GM18505 (cell line): ENCODE measurements around the gene NUDT2.
"Not testable (repeated sequence)": the region's sequence is repeated elsewhere in the genome, so short reads cannot be mapped to it uniquely, and the experiment has no call there.

Experiments
- ATAC-seq: cut with Tn5 transposase; IDR thresholded peaks from one replicate; pipeline ENCODE4 v1.9.1; 2021; ENCODE audit not compliant: unreplicated experiment
- POLR2A ChIP-seq: IDR thresholded peaks from 4 replicates; pipeline ENCODE4 v1.6.1; 2011; ENCODE audit warnings: borderline replicate concordance; ENCODE audit not compliant: insufficient read depth, insufficient read length; ENCODE audit errors: extremely low read depth

The NUDT2 gene

DNA sequence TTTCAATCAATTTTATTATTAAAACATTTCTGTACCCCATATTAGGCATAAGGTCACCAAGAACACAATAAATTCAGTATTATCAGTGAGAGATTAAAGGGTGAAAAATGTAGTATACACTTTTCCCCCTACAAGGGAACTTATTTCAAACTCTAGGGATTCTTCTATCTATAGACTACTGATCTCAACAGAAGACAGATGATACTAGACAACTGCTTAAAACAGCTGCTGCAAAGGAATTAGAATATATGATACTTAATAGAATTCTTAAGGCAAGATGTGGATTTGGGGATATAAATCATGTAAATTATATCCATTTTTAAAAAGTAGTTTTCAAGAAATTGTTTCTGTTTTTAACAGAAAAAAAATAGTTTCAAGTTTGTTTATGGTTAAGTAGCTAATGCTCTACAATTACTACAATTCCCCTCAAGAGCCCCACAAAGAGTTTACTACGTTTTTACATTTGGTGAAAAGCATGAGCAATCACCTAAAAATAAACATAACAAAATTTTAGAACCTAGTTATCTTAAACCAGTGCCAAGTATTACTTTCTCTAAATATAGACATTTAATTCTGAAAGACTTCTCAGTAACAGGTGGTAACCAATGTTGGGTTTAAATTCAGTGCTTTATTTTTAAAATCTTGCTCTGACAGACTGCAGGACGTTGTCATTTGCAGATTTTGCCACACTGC is 6.3 kb upstream of the NUDT2 start:
- TF ChIP-seq POLR2A: no peak
- no peak for ATAC-seq

DNA sequence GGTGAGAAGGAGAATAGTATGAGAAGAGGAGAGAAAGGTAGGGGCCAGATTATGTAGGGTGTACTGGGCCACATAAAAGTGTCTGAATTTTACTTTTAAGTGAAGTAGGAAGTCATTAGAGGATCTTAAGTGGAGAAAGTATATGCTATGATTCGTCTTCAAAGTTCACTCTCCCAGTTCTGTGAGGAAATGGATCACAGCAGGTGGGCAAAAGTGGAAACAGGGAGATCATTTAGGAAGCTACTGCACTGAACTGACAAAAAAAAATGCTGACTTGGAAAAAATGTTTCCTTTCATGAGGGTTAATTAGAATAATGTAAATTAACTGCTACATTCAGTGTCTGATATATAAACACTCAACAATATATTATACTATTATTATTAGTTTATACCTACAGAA is 2.7 kb upstream of the NUDT2 start:
- TF ChIP-seq POLR2A: no peak
- no peak for ATAC-seq

DNA sequence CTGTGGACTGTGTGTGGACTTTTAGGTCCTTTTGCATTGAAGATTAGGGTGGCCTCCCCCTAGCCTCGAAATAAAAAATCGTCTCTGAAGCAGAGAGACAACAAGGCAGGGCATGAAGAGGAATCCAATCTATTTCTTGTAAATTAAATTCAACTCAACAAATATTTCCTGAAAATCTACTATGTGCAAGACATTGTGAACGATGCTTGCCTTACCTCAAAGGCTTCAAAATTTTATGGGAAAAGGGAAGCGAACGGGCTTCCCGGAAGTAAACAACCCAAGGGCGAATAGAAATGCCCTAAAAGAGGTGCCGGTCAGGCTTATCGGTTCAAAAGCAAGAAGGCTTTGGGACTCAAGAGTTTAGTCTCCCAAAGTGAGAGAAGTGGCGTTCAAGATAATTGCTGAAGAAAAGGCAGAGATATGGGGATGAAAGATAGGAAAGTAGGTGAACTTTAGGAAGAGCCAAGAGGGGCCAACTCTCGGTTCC is 826 bp upstream of the NUDT2 start:
- no peak for ATAC-seq
- no peak for TF ChIP-seq POLR2A

DNA sequence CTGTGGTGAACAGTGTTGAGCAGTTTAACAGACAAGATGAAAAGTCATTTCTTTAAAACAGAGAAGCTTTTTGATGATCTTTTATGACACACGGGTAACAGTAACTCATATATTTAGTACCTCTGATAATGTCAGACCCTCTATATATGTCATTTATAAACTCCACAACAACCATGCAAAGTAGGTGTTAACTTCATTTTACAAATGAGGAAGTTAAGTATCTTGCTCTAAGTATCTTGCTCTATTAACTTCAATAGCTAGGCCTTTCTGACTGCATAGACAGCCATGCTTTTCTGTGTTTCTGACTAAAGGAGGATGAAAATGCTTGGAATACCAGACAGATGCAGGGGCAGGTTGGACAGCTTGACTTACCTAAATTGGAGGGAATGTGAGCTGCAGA is 1.8 kb downstream of the NUDT2 start:
- no peak for TF ChIP-seq POLR2A
- no peak for ATAC-seq

DNA sequence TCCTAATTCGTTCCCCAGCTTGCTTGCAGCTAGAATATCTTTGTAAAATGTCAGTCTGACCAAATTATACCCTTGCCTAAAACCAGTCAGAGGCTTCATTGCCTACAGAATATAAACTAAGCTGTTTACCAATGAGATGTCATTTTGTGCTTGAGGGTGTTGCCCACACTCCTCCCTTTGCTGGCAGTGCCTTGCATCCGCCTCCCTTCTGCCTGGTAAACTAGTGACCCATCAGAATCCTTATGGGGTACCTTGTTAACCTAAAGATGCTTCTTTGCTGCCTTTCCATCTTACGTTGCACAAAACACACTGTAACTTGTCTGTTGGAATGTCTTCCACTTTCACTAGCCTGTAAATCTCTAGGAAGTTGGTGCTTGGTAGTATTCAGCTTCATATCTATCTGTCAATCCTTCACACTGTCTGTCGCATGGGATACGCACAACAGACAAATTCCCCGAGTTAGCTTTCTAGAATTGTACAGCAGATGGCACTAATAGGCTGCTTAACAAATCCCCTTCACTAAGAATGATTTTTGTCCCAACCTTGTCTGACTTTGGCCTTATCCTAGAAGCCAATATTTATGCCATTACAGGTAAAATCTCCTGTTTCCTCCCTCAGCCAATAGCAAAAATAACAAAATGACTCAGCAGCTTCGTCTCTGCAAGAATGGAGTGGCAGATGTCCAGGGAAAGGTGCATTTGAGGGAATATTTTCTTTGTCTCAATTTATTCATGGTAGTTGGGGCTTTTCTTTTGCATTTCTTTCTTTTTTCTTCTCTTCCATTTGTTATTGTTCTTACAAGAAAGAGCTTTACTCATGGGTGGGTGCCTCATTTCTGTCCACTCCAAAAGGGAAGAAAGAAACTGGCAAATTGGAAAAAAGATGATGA is 3.0 kb downstream of the NUDT2 start:
- ATAC-seq: no peak
- TF ChIP-seq POLR2A: no peak

DNA sequence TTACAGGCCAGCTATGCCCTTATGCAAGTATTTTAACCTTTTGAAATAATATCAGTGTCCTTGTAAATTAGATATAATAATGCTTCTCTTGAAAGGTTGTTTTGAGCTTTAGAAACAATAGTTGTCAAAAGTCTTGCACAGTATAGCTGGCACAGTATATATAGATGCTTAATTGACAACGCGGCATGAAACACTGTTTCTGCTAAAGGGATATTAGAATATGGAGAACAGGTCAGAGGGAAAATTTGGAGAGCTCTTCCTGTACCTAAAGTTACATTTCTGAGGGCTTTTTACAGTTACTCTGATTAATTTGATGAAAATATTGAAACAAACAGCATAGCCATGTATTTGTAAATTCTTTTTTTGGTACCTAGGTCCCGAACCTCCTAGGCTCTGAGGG is 4.5 kb downstream of the NUDT2 start:
- no peak for ATAC-seq
- TF ChIP-seq POLR2A: no peak

DNA sequence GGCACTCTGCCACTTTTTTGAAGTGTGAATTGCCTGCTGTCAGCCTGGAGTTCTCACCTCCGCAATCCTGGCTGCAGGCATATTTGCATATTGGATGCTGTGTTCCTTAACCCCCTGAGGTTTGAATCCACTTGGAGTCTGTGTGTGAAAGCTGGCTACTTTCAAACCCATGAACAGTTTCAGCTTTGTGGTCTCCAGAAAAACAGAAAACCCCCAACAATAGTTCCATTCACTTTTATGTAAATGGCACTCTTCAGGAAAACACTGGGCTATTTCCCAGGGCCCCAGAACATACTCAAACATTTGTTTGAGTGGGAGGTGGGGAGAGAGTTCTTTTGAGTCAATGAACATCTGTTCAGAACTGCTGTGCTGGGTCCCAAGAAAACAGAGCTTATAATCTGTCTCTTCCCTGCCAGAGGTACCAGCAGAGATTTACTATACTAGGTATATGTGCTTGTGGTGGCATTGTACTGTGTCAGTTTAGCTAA is 5.0 kb downstream of the NUDT2 start:
- no peak for ATAC-seq
- TF ChIP-seq POLR2A: no peak

DNA sequence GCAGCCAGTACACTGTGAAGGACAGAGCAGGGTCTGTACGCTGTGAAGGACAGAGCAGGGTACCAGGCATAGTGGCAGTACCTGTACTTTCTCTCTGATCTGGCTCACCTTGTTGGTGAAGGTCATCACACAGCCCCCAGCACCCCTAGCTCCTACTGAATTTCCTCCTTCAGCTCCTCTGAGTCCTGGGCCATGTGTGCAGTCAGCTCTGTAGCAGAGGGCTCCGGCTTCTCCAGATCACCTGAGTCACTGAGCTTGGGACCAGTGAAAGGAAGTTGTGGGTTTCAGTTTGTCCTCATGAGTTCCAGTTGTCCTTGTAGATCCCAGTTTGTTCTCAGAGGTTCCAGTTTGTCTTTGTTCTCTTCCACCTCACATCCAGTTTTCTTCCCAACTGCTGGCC is 5.5 kb downstream of the NUDT2 start:
- ATAC-seq: no peak
- no peak for TF ChIP-seq POLR2A

DNA sequence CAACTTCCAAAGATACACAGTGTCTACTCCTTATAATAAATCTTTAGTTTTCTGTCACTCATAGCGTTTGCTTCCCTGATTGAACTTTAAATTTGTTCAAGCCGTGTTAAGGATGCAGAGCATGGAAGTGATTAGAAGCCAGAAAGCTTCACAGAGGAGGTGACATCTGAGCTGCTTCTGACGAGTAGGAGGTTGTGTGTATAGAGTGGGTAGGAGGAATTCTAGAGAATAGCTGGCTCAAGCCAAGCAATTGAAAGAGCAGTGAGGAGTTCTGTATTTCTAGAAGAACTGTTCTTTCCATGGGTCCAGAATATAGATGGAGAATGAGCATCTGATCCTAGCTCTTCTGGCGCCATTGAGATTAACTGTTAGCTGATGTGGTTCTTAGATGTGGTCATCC is 6.0 kb downstream of the NUDT2 start:
- no peak for ATAC-seq
- TF ChIP-seq POLR2A: no peak

DNA sequence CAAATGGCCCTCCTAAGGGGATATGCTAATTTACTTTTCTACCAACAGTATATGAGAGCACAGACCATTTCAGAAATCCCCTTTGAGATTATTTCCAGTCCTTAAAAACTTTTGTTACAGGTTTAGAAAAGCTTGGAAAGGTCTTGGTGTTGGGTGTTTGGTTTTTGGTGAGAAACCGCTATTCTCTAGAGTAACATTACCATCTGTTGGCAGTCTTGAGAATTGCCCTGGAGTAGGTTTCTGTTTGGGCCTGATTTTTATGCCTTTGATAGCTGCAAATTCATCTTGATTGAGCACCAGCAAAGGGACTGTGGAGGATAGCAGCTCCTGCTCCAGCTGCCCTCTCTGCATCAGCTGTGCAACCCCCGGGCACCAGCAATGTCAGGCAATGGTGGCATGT is 8.0 kb downstream of the NUDT2 start:
- no peak for ATAC-seq
- no peak for TF ChIP-seq POLR2A

DNA sequence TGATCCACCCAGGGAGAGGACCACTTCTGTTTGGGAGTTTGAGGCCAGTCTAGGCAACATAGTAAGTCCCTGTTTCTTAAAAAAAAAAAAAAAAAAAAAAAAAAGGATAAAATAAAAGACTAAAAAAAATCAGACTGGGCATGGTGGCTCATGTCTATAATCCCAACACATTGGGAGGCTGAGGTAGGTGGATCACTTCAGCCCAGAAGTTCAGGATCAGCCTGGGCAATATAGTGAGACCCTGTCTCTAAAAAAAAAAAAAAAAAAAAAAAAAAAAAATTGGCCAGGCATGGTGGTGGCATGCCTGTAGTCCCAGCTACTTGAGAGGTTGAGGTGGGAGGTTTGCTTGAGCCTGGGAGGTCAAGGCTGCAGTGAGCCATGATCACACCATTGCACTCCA is 8.7 kb downstream of the NUDT2 start:
- ATAC-seq: not testable (repeated sequence)

DNA sequence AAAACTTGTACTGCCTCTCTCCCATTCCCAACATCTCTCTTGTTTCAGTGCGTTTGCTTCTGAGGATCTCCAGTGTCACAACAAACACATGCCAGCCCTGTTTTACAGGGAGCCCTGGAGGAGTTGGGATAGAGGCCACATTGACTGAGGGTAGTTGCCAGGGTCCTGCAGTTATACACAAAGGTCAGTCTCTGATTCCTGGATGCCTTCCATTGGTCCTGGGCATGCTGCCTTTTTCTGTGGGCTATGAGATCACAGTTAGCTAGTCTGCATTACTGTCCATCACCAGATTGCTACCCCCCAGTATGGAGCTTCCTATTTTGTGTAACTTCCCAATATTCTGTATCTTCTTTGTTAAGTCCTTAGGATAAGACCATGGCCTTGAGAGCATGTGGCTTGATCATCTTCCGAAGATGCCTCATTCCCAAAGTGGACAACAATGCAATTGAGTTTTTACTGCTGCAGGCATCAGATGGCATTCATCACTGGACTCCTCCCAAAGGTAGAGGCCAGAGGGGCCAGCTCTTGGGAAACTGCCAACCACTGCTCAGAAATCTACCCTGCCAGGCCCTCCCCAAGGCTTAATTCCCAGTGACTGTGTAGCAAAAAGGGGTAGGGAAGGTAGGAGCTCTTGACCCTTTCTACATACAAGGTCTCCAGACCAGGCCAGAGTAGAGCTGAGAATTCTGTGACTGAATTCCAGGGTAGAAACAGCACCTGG is 9.5 kb downstream of the NUDT2 start:
- TF ChIP-seq POLR2A: no peak
- no peak for ATAC-seq

DNA sequence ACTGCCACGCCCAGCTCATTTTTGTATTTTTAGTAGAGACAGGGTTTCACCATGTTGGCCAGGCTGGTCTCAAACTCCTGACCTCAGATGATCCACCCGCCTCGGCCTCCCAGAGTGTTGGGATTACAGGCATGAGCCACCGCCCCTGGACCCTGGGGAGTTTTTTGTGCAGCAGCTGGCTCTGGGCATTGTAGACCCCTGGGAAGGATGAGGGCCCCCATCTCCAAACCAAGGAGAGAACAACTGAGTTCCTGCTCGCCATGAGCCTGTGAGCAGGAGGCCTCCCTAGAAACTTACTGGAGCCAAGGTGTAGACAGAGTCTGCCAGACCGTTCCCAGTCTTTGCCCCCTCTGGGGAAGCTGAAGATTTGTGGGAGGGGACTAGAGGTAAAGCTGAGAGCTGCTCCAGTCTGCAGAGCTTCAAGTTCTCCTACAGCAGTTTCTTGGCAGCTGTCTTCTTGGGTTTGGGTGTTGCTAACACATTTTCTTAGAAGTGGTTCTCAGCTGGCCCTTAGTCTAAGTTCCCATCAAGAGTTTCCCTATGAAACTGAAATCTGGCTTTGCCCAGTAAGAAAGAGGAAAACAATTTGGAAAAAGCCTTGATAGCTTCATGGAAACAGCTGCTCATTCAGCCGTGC is 12.4 kb downstream of the NUDT2 start:
- TF ChIP-seq POLR2A: no peak
- no peak for ATAC-seq
